GM19238 (cell line): Measurements from ENCODE around the gene SLC7A5.
"Not testable (repeated sequence)": the region's sequence is repeated elsewhere in the genome, so short reads cannot be mapped to it uniquely, and the experiment has no call there.

Experiments used
- DNase-seq: peaks from one replicate; pipeline ENCODE4 v3.0.0; 2011; ENCODE audit warnings: low spot score; ENCODE audit not compliant: insufficient read length

SLC7A5 gene

DNA sequence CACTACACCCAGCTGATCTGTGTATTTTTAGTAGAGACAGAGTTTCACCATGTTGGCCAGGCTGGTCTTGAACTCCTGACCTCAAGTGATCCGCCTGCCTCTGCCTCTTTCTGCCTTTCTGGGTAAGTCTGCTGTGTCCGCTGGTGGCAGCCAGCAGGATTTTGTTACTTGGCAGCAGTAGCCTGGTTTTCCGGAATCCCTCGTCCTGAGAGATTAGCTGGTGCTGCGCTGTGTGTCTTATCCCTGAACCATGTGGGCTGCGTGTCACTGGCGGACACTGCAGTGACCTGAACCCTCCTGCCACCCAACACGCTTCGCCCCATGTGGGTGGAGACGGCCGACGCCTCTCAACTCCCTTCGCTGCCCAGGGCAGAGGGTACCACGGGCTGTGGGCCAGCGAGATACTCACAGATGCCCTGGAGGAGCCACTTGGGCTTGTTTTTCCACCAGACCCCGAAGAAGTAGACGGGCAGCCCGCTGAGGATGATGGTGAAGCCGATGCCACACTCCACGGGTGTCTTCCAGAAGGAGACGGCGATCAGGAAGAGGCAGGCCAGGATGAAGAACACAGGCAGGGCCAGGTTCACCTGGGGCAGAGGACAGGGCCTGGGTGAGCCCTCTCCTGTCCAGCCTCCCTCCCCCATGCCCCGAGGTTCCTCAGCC, 35.2 kb downstream of the SLC7A5 start:
- no peak for DNase-seq

DNA sequence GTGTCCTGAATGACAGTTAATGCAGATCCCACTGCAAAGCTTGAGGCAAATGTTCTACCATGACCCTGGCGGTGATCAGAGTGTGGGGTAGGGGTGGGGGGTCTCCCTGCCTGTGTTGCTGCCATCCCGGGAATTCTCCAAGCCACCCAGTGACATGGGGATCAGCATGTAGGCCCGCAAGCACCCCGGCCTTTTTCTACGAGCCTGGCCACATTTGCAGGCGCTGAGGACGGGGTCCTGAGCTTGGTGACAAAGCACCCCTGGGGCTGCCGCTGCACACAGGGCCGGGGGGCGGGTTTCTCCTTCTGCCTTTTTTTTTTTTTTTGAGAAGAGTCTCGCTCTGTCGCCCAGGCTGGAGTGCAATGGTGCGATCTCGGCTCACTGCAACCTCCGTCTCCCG, 35.8 kb downstream of the SLC7A5 start:
- no peak for DNase-seq

DNA sequence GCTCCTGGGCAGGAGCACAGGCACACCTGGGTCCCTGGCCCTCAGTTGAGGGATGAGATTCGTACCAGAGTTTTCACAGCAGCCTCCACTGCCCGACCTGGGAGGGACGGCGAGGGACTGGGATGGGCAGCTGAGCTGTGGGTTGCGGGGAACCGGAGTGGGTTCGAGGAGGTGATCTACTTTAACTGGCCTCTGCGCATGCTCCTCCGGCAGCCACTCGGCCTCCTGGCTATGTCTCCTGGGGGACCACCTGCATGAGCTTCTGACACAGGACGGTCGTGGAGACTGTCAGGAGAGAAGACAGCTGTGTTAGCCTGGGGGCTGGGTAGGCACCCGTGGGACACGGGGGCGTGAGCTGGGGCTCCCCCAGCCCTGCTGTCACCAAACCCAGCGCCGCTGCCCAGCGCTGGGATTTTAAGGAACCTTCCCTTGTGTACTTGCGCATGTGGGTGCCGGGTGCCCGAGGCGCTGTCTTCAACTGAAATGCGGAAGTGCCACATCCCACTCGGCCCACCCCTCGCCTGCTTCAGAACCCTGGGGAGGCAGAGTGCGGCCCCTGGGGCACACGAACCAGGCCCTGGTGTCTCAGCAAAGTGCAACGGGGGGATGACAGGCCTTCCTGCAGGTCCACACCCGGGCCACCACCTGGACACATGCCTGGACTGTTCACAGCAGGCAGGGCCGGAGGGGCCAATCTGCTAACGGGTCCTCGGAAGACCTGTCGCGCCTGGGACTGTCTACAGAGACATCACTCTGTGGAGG, 36.4 kb downstream of the SLC7A5 start:
- peak; percentile 36 for DNase-seq

DNA sequence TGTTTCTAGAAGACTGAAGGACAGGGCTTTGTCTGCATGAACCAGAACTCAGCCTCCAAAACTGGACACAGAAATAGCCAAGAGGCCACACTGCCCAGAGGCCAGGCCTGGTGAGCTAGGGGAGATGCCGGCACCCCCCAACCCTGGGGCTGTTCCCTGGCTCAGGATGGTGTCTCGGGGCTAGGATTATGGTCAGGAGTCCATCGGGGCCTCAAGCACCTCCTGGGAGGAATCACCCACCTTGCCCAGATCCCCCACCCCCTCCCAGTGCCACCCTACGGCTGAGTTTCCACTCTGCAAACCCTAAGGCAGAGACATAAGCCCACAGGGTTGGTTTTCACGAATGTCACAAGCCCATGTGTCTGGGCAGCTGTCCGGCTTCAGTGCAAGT, 37.2 kb downstream of the SLC7A5 start:
- DNase-seq, result no peak

DNA sequence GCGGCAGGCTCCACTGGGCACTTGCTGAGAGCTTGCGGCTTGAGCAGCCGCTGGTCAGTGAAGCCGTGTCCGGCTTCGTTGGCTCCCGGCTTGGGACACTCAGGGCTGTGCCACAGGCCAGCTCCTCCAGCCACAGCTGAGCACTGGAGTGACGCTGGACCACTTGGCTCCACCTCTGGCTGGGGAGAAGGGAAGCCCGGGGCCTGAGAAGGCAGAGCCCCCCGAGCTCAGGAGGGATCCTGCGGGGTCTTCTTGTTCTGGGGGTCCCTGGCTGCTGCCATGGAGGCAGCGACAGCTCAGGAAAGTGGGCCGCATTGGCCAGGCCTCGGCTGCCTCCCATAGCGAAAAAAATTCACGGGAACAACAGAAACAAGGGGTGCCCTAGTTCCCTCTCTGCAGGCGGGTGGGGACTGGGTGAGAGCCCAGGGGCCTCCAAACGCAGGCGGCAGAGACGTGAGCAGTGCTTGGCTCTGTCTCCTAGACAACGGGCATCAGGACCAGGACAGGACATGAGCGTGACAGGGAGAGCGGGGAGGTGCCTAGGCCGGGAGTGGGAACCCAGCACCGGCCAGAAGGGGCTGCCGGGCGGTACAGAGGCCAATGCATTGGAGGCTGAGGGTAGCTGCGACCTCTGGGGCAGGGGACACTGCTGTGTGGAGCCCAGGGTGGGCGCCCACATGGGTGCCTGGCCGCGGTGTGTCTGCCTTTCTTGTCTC, 37.7 kb downstream of the SLC7A5 start:
- no peak for DNase-seq

DNA sequence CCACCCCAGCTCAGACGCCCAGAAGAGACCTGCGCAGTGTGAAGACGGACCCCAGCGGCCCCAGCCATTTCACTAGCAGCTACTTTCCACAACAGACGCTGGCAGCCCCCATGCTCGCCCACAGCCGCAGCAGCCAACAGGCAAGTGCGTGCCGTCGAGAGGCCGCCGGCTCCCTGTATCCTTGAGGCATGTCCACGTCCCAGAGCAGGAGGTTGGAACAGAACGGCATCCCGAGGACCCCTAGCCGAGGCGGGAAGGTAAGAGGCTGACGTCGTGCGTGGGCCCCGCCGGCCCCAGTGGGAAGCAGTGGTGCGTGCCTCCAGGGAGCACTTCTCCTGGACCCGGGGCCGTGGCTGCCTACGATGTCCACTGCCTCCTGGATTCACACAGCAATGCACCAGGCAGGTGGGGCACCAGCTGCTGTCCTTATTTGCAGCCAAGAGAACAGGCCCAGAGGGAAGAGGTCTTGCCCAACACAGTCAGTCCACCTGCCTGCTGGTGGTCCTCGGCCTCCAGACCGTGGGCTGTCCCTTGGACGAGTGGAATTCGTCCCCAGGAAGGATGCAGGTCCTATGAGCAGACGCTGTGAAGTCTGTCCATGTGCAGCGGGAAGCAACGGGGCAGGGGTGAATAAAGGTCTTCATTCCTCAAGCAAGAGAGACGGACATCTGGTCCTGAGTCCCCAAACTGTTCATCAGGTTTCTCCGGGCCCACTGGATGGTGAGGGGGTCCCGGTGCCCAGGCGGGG, 38.5 kb downstream of the SLC7A5 start:
- DNase-seq, result no peak

DNA sequence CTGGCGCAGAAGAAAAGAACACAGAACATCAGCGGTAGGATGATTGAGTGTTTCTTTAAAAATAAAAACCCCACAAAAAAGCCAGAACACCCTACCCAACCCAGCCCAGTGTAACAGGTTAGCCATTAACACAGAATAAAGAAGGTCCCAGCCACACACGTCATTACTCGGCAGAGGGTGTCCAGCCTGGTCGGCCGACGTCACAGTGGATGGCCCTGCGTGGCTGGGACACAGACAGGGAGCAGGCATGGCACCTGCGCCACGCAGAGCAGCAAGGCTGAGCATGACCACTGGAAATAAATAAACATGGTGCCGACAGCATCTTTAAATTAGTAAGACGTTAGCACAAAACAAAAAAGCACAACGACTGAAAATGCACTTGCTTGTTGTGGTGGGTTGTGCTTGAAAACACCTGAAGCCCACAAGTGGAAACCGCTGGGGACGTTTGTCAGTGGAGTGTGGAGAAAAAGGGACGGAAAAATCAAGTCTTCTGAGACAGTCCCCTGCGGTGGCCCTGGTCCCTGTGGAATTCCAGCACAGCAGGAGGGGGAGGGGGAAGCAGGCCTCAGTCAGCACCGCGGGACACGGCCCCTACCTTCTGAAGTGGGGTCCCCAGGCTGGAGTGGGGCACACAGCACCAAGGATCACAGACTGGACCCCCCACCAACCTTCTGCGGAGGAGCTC, 39.2 kb downstream of the SLC7A5 start:
- DNase-seq, result no peak

DNA sequence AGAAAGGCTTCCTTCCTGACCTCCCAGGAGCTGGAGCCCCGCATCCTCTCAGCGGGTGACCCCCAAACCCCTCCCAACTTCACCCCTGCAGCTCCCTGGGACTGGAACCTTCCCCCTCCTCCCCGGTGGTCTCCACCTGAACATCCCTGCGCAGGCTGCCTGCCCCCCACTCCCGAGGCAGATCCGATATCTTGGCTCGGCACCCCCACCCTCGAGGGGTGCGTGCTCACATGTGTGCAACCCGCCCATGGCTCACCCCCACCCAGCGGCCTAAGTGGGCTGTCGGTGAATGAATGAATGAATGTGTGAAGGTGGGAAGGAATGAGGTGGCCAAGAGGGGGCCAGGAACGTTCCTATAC, 39.7 kb downstream of the SLC7A5 start:
- DNase-seq, result no peak

DNA sequence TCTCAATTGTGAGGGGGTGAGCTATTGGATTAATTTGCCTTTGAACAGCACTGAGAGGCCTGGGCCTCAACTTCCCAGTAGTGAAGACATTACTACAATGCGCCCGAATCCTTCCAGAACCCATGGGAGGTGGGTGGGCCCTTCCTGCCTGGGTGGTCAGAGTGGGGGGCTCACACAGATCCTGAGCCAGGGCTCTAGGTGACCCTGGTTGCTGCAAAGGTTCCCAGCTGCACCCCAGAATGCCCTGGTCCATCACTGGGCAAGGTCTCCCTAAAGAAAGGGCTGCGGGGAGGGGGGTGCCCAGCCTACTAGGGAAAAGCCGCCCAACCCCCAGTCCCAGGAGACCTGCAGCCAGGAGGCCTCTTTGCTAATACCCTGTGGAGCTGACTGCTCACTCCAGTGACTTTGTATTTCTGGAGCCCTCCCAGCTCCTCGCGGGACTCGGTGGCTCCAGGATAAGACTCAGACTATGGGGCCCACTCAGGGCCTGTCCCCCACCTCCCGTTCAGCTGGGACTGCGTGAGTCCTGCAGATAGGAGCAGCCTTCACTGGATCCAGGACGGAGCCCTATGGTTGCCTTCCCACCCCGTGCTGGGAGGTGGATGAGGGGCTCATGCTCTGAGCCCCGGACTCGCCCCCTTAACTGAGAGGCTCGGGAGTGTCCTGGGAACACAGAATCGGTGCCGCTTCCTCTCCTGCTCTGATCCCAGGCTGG, 40.2 kb downstream of the SLC7A5 start:
- no peak for DNase-seq

DNA sequence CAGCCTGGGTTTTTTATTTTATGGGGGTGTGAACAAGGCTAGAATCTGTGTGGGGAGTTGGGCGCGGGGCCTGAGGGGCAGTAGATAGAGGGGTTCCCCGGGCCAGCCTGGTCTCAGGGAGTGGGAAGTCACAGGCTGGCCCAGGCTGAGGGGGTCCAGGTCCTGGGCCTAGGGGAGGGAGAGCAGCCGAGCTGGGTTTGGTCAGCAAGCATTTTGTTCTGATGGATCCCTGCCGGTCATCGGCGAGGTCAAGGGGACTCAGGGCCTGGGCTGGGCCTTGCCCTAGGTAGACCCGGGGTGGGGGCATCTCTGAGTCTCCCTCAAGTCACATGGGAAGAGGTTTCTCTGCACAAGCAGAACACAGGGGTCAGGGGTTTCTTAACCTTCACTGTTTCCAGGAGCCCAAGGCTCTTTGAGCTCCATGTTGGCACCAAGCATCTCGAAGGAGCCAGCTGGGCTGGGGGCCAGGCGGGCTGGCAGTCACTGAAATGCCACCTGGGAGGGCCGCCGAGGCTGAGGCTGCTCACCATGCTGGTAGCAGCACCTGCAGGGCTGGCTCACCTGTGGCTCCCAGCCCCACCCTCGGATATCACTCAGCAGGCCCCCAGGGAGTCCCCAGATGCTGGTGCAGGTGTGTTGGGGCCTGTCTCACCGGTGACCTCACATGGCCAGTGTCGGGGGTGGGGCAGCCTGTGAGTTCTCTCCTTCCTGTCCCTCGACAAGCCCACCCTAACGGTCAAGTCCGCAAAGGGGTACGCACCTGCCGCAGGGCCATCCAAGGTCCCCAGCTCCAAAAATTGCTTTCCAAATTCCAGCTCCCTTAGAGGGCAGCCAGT, 41.0 kb downstream of the SLC7A5 start:
- DNase-seq, result no peak

DNA sequence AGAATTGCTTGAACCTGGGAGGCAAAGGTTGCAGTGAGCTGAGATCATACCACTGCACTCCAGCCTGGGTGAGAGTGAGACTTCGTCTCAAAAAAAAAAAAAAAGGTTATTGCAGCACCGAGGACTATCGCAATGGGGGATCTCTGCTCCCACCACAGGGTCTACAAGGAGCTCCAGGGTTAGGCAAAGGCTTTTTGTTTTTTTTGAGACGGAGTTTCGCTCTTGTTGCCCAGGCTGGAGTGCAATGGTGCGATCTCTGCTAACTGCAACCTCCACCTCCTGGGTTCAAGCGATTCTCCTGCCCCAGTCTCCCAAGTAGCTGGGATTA, 41.8 kb downstream of the SLC7A5 start:
- not testable (repeated sequence) for DNase-seq

DNA sequence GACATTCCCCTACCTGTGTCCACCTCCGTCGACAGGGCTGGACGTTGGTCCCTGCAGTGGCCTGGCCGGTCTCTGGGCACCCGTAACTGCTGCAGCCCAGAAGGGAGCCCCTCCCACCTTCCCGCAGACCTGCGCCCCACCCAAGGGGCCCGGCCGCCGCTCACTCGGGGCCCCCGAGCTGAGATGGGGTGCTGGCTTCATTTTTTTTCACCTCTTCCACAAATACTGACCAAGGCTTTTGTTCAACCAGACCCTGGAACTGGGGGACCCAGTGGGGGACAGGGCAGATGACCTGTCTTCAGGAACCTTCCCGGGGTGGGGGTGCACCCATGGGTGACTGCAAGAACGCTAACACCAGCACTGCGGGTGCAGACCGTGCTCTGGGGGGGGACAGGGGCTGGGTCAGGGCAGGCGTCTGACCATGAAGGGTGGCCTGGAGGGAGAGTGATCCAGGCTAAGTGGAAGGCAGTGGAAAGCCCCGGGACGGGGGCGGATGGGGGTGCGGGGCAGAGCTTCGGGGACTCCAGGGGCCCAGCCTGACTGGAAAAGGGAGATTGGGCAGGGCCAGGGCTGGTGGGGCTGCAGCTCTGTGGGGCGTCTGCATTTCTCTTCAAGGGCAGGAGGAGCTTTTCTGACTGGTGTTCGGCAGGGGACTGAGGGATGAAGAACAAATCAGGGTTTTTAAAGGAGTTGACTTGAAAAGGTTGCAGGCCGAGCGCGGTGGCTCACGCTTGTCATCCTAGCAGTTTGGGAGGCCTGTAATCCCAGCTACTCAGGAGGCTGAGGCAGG, 42.3 kb downstream of the SLC7A5 start:
- DNase-seq, result no peak

DNA sequence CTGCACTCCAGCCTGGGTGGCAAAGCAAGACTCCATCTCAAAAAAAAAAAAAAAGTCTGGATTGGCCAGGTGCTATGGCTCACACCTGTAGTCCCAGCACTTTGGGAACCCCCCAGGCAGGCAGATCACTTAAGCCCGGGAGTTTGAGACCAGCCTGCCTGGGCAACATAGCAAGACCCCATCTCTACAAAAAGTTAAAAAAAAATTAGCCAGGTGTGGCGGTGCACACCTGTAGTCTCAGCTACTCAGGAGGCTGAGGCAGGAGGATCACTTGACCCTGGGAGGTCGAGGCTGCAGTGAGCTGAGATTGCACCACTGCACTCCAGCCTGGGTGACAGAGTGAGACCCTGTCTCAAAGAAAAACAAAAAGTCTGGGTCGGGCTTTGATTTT, 42.9 kb downstream of the SLC7A5 start:
- DNase-seq, result not testable (repeated sequence)

DNA sequence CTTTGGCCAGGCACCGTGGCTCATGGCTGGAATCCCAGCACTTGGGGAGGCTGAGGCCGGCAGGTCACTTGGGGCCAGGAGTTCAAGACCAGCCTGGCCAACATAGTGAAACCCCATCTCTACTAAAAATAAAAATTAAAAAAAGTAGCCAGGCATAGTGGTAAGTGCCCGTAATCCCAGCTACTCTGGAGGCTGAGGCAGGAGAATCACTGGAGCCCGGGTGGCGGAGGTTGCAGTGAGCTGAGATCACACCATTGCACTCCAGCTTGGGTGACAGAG, 43.5 kb downstream of the SLC7A5 start:
- DNase-seq, result not testable (repeated sequence)

DNA sequence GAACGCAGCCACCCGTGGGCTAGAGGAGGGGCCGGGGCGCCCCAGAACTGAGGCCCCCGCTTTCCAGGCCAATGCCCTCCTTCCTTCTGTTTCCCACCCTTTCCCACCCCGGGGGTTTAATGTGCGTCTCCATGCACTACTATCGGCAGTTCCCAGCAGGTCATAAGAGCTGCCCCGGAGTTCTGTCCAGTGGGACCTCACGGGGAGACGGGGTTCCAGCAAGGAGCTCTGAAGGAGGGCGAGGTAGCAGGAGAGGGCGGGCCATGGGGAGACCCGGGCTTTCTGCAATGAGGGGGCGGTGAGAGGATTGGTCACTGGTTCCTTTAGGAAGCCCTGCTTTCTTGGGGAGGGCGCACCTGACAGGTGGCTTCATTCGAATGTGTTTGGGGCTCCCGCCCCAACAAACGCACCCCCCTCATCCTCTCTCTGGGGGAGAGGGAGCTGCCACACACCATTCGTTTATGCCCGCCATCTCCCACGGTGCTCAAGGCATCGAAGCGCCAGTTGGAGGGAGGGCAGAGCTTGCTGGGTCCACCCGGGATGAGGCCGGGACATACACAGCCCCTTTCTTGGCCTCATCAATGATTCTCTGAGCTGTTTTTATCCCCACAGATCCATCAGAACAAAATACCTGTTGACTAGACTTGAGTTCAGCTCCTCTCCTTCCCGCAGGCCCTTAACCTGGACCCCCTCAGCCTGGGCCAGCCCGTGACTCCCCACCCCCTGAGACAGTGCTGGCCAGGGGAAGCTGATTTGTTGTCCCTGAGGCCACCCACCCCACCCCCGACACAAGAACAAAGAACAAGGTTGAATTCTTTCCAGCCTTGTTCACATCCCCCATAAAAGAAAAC, 44.1 kb downstream of the SLC7A5 start:
- no peak for DNase-seq

DNA sequence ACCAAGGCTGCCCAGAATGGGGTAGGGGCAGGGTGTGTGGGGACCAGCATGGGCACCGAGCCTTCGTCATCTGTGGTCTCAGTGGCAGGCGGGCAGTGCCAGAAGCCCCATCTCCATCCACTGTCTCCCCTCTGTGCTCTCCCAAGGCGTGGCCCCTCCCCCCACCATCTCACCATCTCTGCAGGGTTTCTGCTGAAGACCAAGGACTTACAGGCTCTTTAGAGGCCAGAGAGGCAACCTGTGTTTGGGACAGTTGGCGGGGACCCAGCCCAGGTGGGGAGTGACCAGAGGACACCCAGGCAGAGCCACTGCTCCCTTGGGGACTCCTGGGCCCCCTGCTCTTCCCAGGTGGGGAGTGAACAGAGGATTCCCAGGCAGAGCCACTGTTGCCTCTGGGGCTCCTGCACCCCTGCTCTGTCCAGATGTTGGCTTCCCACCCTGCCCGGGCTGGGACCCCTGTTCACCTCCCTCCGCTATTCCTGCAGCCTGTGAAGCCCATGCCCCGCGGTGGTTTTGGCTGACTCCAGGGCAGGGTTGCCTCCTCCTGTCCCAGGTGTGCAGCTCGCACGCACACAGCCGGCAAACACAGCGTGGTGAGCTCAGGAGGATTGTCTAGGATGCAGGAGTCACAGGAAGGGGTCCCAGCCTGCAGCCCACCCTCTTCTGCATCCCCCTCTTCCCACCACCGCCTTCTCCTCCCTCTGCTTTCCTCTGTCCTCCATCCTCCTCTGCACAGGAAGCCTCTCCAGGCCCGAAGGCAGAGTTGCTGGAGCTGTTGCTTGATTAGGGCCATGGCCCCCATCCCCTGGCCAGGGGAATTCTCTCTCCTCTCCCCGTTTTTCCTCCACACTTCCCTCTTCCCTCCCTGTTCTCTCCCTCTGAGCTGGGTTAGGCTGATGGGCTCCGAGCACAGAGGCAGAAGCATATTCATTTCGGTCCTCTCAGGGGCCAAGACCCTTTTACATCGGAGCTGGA, 45.0 kb downstream of the SLC7A5 start:
- no peak for DNase-seq
